Measurements from ENCODE around the gene LRRIQ1. TPM values are rescaled to one million over a fixed set of nuclear protein-coding genes. Genes with fewer than 3 reads are reported as not detected.

LRRIQ1 gene
- total RNA-seq, 2 experiments from 2014 or later = not detected

DNA sequence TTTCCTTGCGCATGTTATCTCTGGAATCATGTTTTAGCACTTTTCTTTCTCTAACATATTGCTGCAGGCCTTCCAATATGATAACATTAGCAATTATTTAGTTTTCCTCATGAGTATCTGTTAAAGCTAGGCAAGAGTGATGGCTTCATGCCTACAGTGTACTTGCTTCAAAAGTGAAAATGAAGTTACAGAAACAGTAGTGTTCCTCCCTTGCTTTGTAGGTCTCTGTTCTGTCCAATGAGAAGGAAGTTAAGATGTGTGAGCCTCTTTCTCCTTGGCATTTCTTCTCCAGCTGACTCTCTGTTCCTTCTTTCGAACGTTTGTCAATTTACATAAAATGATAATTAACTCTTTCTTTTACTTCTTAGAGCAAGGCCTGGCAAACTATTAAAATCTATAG, 22.2 kb downstream of the LRRIQ1 start:
- Histone ChIP-seq H2AFZ (ENCODE audit: low read length) (no peak overlapping the region), H3K9me2 (ENCODE audit: insufficient read depth, low read length) (no peaks in the 10 kb centered on the region), H3K27ac (ENCODE audit: low read depth, low read length, poor library complexity, severe bottlenecking) (no peak overlapping the region), H3K36me3 (ENCODE audit: insufficient read depth, low read length) (no peaks in the 10 kb centered on the region), H3K4me1 (ENCODE audit: insufficient read depth, low read length, poor library complexity, severe bottlenecking) (no peaks in the 10 kb centered on the region), H3K4me3 (ENCODE audit: low read depth, low read length, poor library complexity, severe bottlenecking) (no peak overlapping the region), H3K9me3 (ENCODE audit: low read length) (no peaks in the 10 kb centered on the region), H4K20me1 (ENCODE audit: insufficient read depth, low read length) (no peaks in the 10 kb centered on the region), H3K4me2 (ENCODE audit: low read length) (no peak overlapping the region), H3K79me2 (ENCODE audit: insufficient read depth, low read depth, low read length) (no peaks in the 10 kb centered on the region)
- intact Hi-C loops (cut with micrococcal nuclease; ENCODE audit: unreplicated experiment) = no loop called here
- no peak for TF ChIP-seq EZH2phosphoT487 (IDR thresholded peaks at IDR 0.05; ENCODE audit: borderline replicate concordance, low read depth, low read length)
- TF ChIP-seq, protein P1, sequence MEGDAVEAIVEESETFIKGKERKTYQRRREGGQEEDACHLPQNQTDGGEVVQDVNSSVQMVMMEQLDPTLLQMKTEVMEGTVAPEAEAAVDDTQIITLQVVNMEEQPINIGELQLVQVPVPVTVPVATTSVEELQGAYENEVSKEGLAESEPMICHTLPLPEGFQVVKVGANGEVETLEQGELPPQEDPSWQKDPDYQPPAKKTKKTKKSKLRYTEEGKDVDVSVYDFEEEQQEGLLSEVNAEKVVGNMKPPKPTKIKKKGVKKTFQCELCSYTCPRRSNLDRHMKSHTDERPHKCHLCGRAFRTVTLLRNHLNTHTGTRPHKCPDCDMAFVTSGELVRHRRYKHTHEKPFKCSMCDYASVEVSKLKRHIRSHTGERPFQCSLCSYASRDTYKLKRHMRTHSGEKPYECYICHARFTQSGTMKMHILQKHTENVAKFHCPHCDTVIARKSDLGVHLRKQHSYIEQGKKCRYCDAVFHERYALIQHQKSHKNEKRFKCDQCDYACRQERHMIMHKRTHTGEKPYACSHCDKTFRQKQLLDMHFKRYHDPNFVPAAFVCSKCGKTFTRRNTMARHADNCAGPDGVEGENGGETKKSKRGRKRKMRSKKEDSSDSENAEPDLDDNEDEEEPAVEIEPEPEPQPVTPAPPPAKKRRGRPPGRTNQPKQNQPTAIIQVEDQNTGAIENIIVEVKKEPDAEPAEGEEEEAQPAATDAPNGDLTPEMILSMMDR (conservative IDR thresholded peaks at IDR 0.05; ENCODE audit: low read length) = no peak
- DNase-seq (ENCODE audit: low spot score) = no peak
- POLR2A ChIA-PET = interaction anchor here (0.7 to 1.2 kb wide), 3 partner anchors 9 to 173 kb away, joined by 3 to 4 read pairs (median 3); no protein-coding TSS in a partner anchor
- CTCF ChIA-PET (ENCODE audit: unreplicated experiment) = no interaction called here
- no TSS peak for BruUV-seq (replicated peaks)

DNA sequence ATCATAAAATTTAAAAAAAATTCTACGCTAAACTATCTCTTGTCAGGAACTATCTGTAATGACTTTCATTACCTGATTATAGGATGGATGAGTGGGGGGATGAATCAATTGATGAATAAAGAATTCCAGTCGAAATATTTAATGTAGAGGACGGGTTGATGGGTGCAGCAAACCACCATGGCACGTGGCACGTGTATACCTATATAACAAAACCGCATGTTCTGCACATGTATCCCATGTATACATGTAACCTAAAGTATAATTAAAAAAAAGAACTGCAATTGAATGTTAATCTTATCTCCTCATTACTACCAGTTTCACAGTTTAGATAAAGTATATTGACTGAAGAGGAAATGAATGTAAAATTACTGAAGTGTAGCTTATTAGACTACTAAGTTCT, 23.4 kb downstream of the LRRIQ1 start:
- no peaks in the 10 kb centered on the region for H3K79me2 ChIP-seq (ENCODE audit: insufficient read depth, low read depth, low read length)
- H3K27ac ChIP-seq (ENCODE audit: low read depth, low read length, poor library complexity, severe bottlenecking) = no peak overlapping the region
- H3K36me3 ChIP-seq (ENCODE audit: insufficient read depth, low read length) = no peaks in the 10 kb centered on the region
- 0 out of 2 replicates have a peak overlapping the region, but pooled peaks have one; percentile 8 for H3K4me2 ChIP-seq (ENCODE audit: low read length)
- no peaks in the 10 kb centered on the region for H3K9me2 ChIP-seq (ENCODE audit: insufficient read depth, low read length)
- H4K20me1 ChIP-seq (ENCODE audit: insufficient read depth, low read length) = no peaks in the 10 kb centered on the region
- TF ChIP-seq EZH2phosphoT487 (IDR thresholded peaks at IDR 0.05; ENCODE audit: borderline replicate concordance, low read depth, low read length) = no peak
- TF ChIP-seq, protein P1 (conservative IDR thresholded peaks at IDR 0.05; ENCODE audit: low read length) = no peak
- POLR2A ChIA-PET = interaction anchor here (0.6 kb wide), 1 partner anchor 20 kb away, joined by 3 read pairs; no protein-coding TSS in a partner anchor
- H3K9me3 ChIP-seq (ENCODE audit: low read length) = no peaks in the 10 kb centered on the region
- DNase-seq (ENCODE audit: low spot score) = no peak
- intact Hi-C loops (cut with micrococcal nuclease; ENCODE audit: unreplicated experiment) = no loop called here
- H3K4me1 ChIP-seq (ENCODE audit: insufficient read depth, low read length, poor library complexity, severe bottlenecking) = no peaks in the 10 kb centered on the region
- CTCF ChIA-PET (ENCODE audit: unreplicated experiment) = no interaction called here
- no peak overlapping the region for H3K4me3 ChIP-seq (ENCODE audit: low read depth, low read length, poor library complexity, severe bottlenecking)
- no TSS peak for BruUV-seq (replicated peaks)
- H2AFZ ChIP-seq (ENCODE audit: low read length) = no peak overlapping the region

DNA sequence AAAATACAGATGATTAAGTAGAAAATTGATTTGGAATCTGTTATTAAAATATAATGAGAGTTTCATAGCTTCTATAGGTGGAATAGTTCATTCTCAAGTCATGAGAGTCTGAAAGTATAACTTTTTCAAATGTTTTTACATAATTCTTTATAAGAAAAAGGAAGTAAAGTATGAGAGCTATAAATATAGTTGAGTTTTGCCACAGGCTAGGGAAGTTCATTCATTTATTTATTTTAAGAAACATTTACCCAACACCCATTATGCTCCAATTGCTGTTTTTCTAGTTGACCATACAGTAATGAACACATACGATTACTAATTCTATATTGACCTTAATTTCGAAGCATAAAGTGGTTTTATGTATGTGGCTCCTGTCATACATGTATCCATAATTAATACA, 24.8 kb downstream of the LRRIQ1 start:
- H4K20me1 ChIP-seq (ENCODE audit: insufficient read depth, low read length) = no peaks in the 10 kb centered on the region
- POLR2A ChIA-PET = interaction anchor here (0.6 to 1.5 kb wide), 4 partner anchors 8 to 22 kb away, joined by 3 to 5 read pairs (median 4); no protein-coding TSS in a partner anchor
- H3K4me3 ChIP-seq (ENCODE audit: low read depth, low read length, poor library complexity, severe bottlenecking) = no peak overlapping the region
- no peaks in the 10 kb centered on the region for H3K36me3 ChIP-seq (ENCODE audit: insufficient read depth, low read length)
- TF ChIP-seq, protein P1 (conservative IDR thresholded peaks at IDR 0.05; ENCODE audit: low read length) = no peak
- no peak for TF ChIP-seq EZH2phosphoT487 (IDR thresholded peaks at IDR 0.05; ENCODE audit: borderline replicate concordance, low read depth, low read length)
- no peaks in the 10 kb centered on the region for H3K4me1 ChIP-seq (ENCODE audit: insufficient read depth, low read length, poor library complexity, severe bottlenecking)
- no peak overlapping the region for H3K27ac ChIP-seq (ENCODE audit: low read depth, low read length, poor library complexity, severe bottlenecking)
- H3K9me3 ChIP-seq (ENCODE audit: low read length) = no peaks in the 10 kb centered on the region
- no TSS peak for BruUV-seq (replicated peaks)
- no peaks in the 10 kb centered on the region for H3K79me2 ChIP-seq (ENCODE audit: insufficient read depth, low read depth, low read length)
- H2AFZ ChIP-seq (ENCODE audit: low read length) = no peak overlapping the region
- intact Hi-C loops (cut with micrococcal nuclease; ENCODE audit: unreplicated experiment) = no loop called here
- no peak overlapping the region for H3K4me2 ChIP-seq (ENCODE audit: low read length)
- no peak for DNase-seq (ENCODE audit: low spot score)
- CTCF ChIA-PET (ENCODE audit: unreplicated experiment) = no interaction called here
- no peaks in the 10 kb centered on the region for H3K9me2 ChIP-seq (ENCODE audit: insufficient read depth, low read length)
